HCT116 (cell line): ENCODE results near the gene GSTT2B.

Experiments used
- CEBPB ChIP-seq: IDR thresholded peaks from 2 replicates; pipeline ENCODE4 v1.6.1; 2012; ENCODE audit warnings: low read depth
- POLR2A ChIP-seq: IDR thresholded peaks from 2 replicates; pipeline ENCODE4 v1.7.0; 2011; ENCODE audit warnings: borderline replicate concordance; ENCODE audit not compliant: insufficient read depth, insufficient read length; ENCODE audit errors: extremely low read depth
- POLR2AphosphoS5 ChIP-seq: IDR thresholded peaks from 2 replicates; pipeline ENCODE4 v1.6.1; 2011; ENCODE audit warnings: mild to moderate bottlenecking, low read depth, low read length, moderate library complexity
- SP1 ChIP-seq: IDR thresholded peaks from 2 replicates; pipeline ENCODE4 v1.6.1; 2012; ENCODE audit warnings: low read depth
- TF ChIP-seq, protein P1 (sequence below), 3 experiments: fragments of 200-600 bp in 1 of 3; sonication (generic) in 1 of 3; IDR thresholded peaks in 2 of 3; conservative IDR thresholded peaks in 1 of 3; 2 replicates each; pipeline ENCODE4 v1.5.1; 2012 to 2017; ENCODE audit warnings: low read depth in 2 of 3, low read length in 2 of 3, antibody characterized with exemption in 1 of 3, borderline replicate concordance in 1 of 3, control low read depth in 1 of 3, mild to moderate bottlenecking in 1 of 3, mixed read lengths in 1 of 3, mixed run types in 1 of 3, moderate library complexity in 1 of 3; ENCODE audit not compliant: insufficient read depth in 1 of 3
- TF ChIP-seq, protein P2 (sequence below): IDR thresholded peaks from 2 replicates; pipeline ENCODE4 v1.6.1; 2012
- TF ChIP-seq, protein P3 (sequence below): IDR thresholded peaks from 2 replicates; pipeline ENCODE4 v1.6.1; 2012

DNA sequence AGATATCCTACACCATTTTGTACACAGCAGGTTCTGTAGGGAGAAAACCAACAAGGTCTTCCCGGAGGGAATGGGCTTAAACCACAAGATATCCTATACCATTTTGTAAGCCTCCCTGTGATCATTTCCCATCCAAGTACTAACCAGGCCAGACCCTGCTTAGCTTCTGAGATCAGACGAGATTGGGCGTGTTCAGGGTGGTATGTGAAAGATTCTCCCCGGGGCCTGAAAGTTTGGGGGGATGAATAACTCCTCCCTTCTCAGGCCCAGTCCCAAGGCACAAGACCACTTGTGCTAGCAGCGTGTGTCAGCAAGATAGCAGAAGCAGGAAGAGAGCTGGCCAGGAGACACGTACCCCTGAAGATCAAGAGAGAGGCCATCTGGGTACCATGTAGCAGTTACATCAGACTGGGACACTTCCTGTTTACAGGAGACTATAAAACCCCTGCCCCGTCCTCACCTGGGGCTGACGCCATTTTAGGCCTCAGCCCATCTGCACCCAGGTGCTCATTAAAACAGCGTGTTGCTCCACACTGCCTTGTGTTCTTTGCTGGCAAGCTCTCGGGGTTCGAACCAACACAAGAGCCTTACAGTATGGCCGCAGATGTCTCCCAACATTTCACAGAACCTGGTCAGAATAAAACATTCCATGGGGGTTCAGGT is 49.5 kb downstream of the GSTT2B start:
- no peak for TF ChIP-seq SP1
- TF ChIP-seq, protein P1, sequence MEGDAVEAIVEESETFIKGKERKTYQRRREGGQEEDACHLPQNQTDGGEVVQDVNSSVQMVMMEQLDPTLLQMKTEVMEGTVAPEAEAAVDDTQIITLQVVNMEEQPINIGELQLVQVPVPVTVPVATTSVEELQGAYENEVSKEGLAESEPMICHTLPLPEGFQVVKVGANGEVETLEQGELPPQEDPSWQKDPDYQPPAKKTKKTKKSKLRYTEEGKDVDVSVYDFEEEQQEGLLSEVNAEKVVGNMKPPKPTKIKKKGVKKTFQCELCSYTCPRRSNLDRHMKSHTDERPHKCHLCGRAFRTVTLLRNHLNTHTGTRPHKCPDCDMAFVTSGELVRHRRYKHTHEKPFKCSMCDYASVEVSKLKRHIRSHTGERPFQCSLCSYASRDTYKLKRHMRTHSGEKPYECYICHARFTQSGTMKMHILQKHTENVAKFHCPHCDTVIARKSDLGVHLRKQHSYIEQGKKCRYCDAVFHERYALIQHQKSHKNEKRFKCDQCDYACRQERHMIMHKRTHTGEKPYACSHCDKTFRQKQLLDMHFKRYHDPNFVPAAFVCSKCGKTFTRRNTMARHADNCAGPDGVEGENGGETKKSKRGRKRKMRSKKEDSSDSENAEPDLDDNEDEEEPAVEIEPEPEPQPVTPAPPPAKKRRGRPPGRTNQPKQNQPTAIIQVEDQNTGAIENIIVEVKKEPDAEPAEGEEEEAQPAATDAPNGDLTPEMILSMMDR (IDR thresholded peaks at IDR 0.05 in 2 of 3, conservative IDR thresholded peaks at IDR 0.05 in 1 of 3; ENCODE audit: borderline replicate concordance in 1 of 3, insufficient read depth in 1 of 3, low read depth in 2 of 3, low read length in 2 of 3): no peak
- TF ChIP-seq, protein P2, sequence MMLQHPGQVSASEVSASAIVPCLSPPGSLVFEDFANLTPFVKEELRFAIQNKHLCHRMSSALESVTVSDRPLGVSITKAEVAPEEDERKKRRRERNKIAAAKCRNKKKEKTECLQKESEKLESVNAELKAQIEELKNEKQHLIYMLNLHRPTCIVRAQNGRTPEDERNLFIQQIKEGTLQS: no peak
- TF ChIP-seq POLR2AphosphoS5: no peak
- no peak for TF ChIP-seq POLR2A
- TF ChIP-seq, protein P3, sequence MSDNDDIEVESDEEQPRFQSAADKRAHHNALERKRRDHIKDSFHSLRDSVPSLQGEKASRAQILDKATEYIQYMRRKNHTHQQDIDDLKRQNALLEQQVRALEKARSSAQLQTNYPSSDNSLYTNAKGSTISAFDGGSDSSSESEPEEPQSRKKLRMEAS: no peak
- no peak for TF ChIP-seq CEBPB
